Astrocyte (in vitro differentiated cells and primary cell): ENCODE measurements around the gene PDGFRB. TPM values are rescaled to one million over a fixed set of nuclear protein-coding genes. Genes with fewer than 3 reads are reported as not detected.

Source experiments
- DNase-seq: peaks from one replicate; pipeline ENCODE4 v3.0.0-alpha.2; 2010; ENCODE audit warnings: low read depth
- FAIRE-seq: peaks from 2 replicates; lab custom pipeline; 2011; peaks lifted over from hg19 to GRCh38; lab: Jason Lieb, UNC
- H2AFZ ChIP-seq: 2 replicates; pipeline ENCODE4 v1.6.0; 2012; ENCODE audit warnings: low read depth, low read length, inconsistent platforms
- H3K27ac ChIP-seq: 2 replicates; pipeline ENCODE4 v1.5.1; 2011; ENCODE audit warnings: low read depth, low read length, inconsistent platforms
- H3K27me3 ChIP-seq: 2 replicates; pipeline ENCODE4 v1.6.0; 2011; ENCODE audit warnings: low read length, inconsistent platforms; ENCODE audit not compliant: insufficient read depth
- H3K36me3 ChIP-seq: 2 replicates; pipeline ENCODE4 v1.5.1; 2011; ENCODE audit warnings: low read length, inconsistent platforms; ENCODE audit not compliant: insufficient read depth
- H3K4me1 ChIP-seq: 2 replicates; pipeline ENCODE4 v1.5.1; 2011; ENCODE audit warnings: low read length, inconsistent platforms; ENCODE audit not compliant: insufficient read depth
- H3K4me2 ChIP-seq: 2 replicates; pipeline ENCODE4 v1.6.0; 2012; ENCODE audit warnings: low read length, inconsistent platforms
- H3K4me3 ChIP-seq: 2 replicates; pipeline ENCODE4 v1.5.1; 2011; ENCODE audit warnings: low read depth, mild to moderate bottlenecking, low read length, inconsistent platforms; ENCODE audit not compliant: insufficient read depth
- H3K79me2 ChIP-seq: 2 replicates; pipeline ENCODE4 v1.6.0; 2012; ENCODE audit warnings: mild to moderate bottlenecking, low read length, inconsistent platforms; ENCODE audit not compliant: insufficient read depth
- H3K9ac ChIP-seq: 2 replicates; pipeline ENCODE4 v1.6.0; 2012; ENCODE audit warnings: mild to moderate bottlenecking, low read length, inconsistent platforms
- H3K9me3 ChIP-seq: 2 replicates; pipeline ENCODE4 v1.5.1; 2012; ENCODE audit warnings: low read depth, mild to moderate bottlenecking, low read length, inconsistent platforms; ENCODE audit not compliant: insufficient read depth
- H4K20me1 ChIP-seq: 2 replicates; pipeline ENCODE4 v1.6.0; 2012; ENCODE audit warnings: low read length, inconsistent platforms; ENCODE audit not compliant: insufficient read depth
- H3K27ac Mint-ChIP-seq: one replicate; pipeline ENCODE4 v1.8.0; 2021; ENCODE audit warnings: mild to moderate bottlenecking, mixed read lengths; ENCODE audit not compliant: unreplicated experiment
- H3K27me3 Mint-ChIP-seq: one replicate; pipeline ENCODE4 v1.8.0; 2021; ENCODE audit warnings: low read depth, mixed read lengths; ENCODE audit not compliant: unreplicated experiment
- H3K36me3 Mint-ChIP-seq: one replicate; pipeline ENCODE4 v1.8.0; 2021; ENCODE audit warnings: low read depth, mixed read lengths; ENCODE audit not compliant: unreplicated experiment
- H3K4me1 Mint-ChIP-seq: one replicate; pipeline ENCODE4 v1.8.0; 2021; ENCODE audit warnings: low read depth, mixed read lengths; ENCODE audit not compliant: unreplicated experiment
- H3K4me3 Mint-ChIP-seq: one replicate; pipeline ENCODE4 v1.8.0; 2021; ENCODE audit warnings: mild to moderate bottlenecking, moderate library complexity, mixed read lengths; ENCODE audit not compliant: unreplicated experiment
- H3K9me3 Mint-ChIP-seq: one replicate; pipeline ENCODE4 v1.8.0; 2021; ENCODE audit warnings: mild to moderate bottlenecking, mixed read lengths; ENCODE audit not compliant: unreplicated experiment
- EZH2 ChIP-seq: IDR thresholded peaks from 2 replicates; pipeline ENCODE4 v1.6.1; 2012; ENCODE audit warnings: mild to moderate bottlenecking, low read length, inconsistent platforms; ENCODE audit not compliant: insufficient read depth
- total RNA-seq: library from RNA; stranded (reverse); gene quantifications from 2 replicates; pipeline ENCODE4 v1.2.1, GENCODE V29; 2021
- TF ChIP-seq, protein P1 (sequence below): IDR thresholded peaks from 2 replicates; pipeline ENCODE4 v1.5.1; 2011; ENCODE audit warnings: low read depth, mild to moderate bottlenecking, inconsistent platforms, low read length, moderate library complexity; ENCODE audit not compliant: insufficient read depth

PDGFRB gene
- total RNA-seq, 1 donor from 2014 or later, result 78.8 TPM

DNA sequence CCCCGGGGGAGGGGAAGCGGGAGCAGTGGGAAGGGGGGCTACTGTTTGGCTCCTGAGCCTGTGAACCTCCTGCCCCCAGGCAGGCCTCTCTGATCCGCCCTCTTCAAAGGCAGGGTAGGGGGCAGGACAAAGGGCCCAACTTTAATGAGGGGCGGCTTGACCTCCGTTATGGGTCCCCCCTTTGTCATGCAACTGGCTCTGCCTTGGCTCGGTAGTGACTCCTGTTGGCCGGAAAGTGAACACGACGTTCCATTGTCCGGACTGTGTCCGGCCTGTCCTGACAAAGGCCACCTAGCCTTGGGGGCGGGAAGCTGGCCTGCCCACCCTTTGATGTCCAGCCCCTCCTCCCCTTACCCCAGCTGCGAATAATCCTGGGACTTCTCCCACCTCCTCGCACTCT lies 12.3 kb upstream of the PDGFRB start:
- no peak overlapping the region for H3K27ac ChIP-seq
- Mint-ChIP-seq H3K4me1 (peaks cover 8% of the 10 kb centered on the region), H3K9me3 (peaks cover 3% of the 10 kb centered on the region), H3K27me3 (peaks cover 64% of the 10 kb centered on the region), H3K27ac (no peak overlapping the region), H3K4me3 (no peak overlapping the region), H3K36me3 (peaks cover 3% of the 10 kb centered on the region)
- DNase-seq, result no peak
- TF ChIP-seq EZH2, result no peak
- TF ChIP-seq, protein P1, sequence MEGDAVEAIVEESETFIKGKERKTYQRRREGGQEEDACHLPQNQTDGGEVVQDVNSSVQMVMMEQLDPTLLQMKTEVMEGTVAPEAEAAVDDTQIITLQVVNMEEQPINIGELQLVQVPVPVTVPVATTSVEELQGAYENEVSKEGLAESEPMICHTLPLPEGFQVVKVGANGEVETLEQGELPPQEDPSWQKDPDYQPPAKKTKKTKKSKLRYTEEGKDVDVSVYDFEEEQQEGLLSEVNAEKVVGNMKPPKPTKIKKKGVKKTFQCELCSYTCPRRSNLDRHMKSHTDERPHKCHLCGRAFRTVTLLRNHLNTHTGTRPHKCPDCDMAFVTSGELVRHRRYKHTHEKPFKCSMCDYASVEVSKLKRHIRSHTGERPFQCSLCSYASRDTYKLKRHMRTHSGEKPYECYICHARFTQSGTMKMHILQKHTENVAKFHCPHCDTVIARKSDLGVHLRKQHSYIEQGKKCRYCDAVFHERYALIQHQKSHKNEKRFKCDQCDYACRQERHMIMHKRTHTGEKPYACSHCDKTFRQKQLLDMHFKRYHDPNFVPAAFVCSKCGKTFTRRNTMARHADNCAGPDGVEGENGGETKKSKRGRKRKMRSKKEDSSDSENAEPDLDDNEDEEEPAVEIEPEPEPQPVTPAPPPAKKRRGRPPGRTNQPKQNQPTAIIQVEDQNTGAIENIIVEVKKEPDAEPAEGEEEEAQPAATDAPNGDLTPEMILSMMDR, result peak; percentile 4
- no peak for FAIRE-seq
- H3K4me2 ChIP-seq, result no peak overlapping the region
- H3K9ac ChIP-seq, result no peak overlapping the region
- H2AFZ ChIP-seq, result no peak overlapping the region
- H3K27me3 ChIP-seq, result peaks cover 27% of the 10 kb centered on the region
- H3K4me3 ChIP-seq, result no peak overlapping the region
- no peaks in the 10 kb centered on the region for H3K9me3 ChIP-seq
- no peaks in the 10 kb centered on the region for H3K4me1 ChIP-seq
- H4K20me1 ChIP-seq, result no peaks in the 10 kb centered on the region
- H3K79me2 ChIP-seq, result no peaks in the 10 kb centered on the region
- no peaks in the 10 kb centered on the region for H3K36me3 ChIP-seq

DNA sequence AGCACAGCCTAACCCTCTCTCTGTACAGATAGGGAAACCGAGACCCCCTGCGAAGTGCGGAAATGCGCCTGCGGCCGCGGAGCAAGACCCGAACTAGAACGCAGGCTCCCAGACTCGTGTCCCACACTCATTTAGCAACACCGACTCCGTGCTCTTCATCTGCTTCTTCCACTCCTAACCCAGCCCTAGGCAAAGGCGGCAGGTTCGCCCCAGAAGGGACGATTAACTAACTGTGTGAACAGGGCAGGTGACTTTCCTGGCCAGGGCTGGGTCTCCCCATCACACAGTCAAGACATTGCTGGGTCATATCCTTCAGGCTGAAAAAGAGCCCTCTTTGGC lies 11.8 kb upstream of the PDGFRB start:
- no peak overlapping the region for H3K27ac Mint-ChIP-seq
- FAIRE-seq (no peak), DNase-seq (no peak)
- Histone ChIP-seq H3K9me3 (no peaks in the 10 kb centered on the region), H3K36me3 (no peaks in the 10 kb centered on the region), H3K27me3 (peaks cover 27% of the 10 kb centered on the region), H2AFZ (no peak overlapping the region), H3K27ac (no peak overlapping the region), H3K4me2 (no peak overlapping the region), H3K9ac (no peak overlapping the region), H3K4me3 (no peak overlapping the region), H3K79me2 (no peaks in the 10 kb centered on the region), H4K20me1 (no peaks in the 10 kb centered on the region), H3K4me1 (no peaks in the 10 kb centered on the region)
- peaks cover 3% of the 10 kb centered on the region for H3K36me3 Mint-ChIP-seq
- peak overlapping the region; percentile 18 for H3K4me3 Mint-ChIP-seq
- peaks cover 8% of the 10 kb centered on the region for H3K4me1 Mint-ChIP-seq
- peaks cover 60% of the 10 kb centered on the region for H3K27me3 Mint-ChIP-seq
- peaks cover 3% of the 10 kb centered on the region for H3K9me3 Mint-ChIP-seq
- TF ChIP-seq, protein P1, result no peak
- no peak for TF ChIP-seq EZH2

DNA sequence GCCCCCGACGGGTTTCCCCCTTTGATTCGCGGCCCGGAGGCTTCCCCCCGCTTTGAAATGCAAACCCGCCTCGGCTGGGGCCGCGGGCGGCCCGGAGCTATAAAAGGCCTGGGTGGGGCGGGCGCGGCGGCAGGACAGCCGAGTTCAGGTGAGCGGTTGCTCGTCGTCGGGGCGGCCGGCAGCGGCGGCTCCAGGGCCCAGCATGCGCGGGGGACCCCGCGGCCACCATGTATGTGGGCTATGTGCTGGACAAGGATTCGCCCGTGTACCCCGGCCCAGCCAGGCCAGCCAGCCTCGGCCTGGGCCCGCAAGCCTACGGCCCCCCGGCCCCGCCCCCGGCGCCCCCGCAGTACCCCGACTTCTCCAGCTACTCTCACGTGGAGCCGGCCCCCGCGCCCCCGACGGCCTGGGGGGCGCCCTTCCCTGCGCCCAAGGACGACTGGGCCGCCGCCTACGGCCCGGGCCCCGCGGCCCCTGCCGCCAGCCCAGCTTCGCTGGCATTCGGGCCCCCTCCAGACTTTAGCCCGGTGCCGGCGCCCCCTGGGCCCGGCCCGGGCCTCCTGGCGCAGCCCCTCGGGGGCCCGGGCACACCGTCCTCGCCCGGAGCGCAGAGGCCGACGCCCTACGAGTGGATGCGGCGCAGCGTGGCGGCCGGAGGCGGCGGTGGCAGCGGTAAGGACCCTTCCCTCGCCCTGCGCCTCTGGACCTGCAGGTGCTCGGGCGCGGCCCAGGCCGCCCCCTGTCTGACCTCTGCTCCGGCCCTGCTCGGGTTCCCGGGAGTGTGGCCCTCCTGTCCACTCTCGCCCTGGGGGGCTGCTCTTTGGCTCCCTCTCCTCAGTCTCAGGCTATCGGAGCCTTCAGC lies 11.2 kb upstream of the PDGFRB start, which contains the start of gene CDX1:
TSS of gene CDX1 (plus strand) at position 129 of the 862 bp plus-strand sequence. CDS start at position 228, 99 bp downstream.
- DNase-seq (no peak), FAIRE-seq (no peak)
- Histone ChIP-seq H3K79me2 (no peaks in the 10 kb centered on the region), H3K4me2 (no peak within 1 kb of the TSS), H3K36me3 (no peaks in the 10 kb centered on the region), H3K9me3 (no peaks in the 10 kb centered on the region), H4K20me1 (no peaks in the 10 kb centered on the region), H3K9ac (no peak within 1 kb of the TSS), H3K27me3 (peaks cover 27% of the 10 kb centered on the region), H2AFZ (peak within 1 kb of the TSS; percentile 4), H3K4me3 (no peak within 1 kb of the TSS), H3K27ac (no peak within 1 kb of the TSS), H3K4me1 (no peaks in the 10 kb centered on the region)
- H3K27me3 Mint-ChIP-seq, result peaks cover 55% of the 10 kb centered on the region
- peaks cover 3% of the 10 kb centered on the region for H3K36me3 Mint-ChIP-seq
- H3K4me1 Mint-ChIP-seq, result peaks cover 8% of the 10 kb centered on the region
- peaks cover 3% of the 10 kb centered on the region for H3K9me3 Mint-ChIP-seq
- no peak within 1 kb of the TSS for H3K27ac Mint-ChIP-seq
- peak within 1 kb of the TSS; percentile 18 for H3K4me3 Mint-ChIP-seq
- TF ChIP-seq EZH2, result peak; percentile 45
- TF ChIP-seq, protein P1, result no peak
